Measurements from ENCODE around the gene FOXP1.

DNA sequence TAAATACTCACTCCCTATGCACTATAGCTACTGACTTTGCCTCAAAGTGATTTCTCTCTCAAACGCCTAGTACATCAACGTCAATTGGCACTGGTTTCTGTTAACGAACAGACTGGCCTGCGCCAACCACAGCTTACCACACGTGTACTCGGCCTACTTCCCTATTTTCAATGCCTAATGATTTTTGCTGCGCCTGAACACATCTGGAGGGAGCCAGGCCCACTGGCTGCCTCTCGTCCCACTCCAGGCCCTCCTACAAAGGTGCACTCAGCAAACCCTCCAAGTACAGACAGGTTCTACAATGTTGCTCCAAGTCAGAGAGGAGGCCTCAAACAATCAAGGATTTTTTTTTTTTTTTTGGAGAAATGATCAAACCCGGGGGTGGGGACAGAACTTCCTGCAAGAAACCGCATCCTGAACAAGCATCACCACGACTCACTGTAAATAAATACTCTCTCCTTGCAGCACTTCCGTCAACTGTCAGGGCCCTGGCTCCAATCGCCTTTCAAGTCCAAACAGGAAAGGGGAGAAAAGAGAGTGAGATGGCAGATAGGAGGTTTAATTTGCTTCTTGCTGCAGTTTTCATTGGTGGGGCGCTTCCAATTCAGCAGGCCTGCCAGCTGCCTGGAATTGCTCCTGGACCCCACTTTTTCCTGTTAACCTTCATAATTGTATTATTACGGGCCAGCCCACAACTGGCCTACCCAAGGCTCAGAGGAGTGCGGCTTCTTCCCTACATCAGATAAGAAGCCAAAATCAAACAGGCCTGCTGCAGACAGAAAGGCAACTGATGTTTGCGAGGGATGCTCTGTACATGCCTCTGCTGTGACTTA is 139.3 kb downstream of the FOXP1 start:
- TF ChIP-seq POLR2A (IDR thresholded peaks at IDR 0.05; ENCODE audit: low read depth, low read length) (no peak), POLR2AphosphoS5 (IDR thresholded peaks at IDR 0.05; ENCODE audit: low read depth, low read length) (no peak), TAF1 (IDR thresholded peaks at IDR 0.05; ENCODE audit: low read depth, low read length) (no peak), SPI1 (IDR thresholded peaks at IDR 0.05; ENCODE audit: low read depth, low read length) (peak; percentile 85), PAX5 (IDR thresholded peaks at IDR 0.05; ENCODE audit: insufficient read depth, low read length, severe bottlenecking) (no peak)
